Panc1 (cell line): ENCODE measurements around the gene BTBD1. TPM values are rescaled to one million over a fixed set of nuclear protein-coding genes. Genes with fewer than 3 reads are reported as not detected.

ENCODE experiments used
- ATAC-seq: fragments of 200-7000 bp; cut with Tn5 transposase; 2 replicates; pipeline ENCODE4 v1.9.1; 2020; ENCODE audit warnings: mild to moderate bottlenecking, moderate library complexity
- BruUV-seq: library from RNA; stranded (reverse); fragments of 400-500 nt; replicated peaks from 2 replicates; lab custom pipeline; 2021; lab: Mats Ljungman, UMichigan
- CTCF ChIA-PET: fragments of 300-600 bp; sonication (Branson Sonifier 250); formaldehyde crosslinking; loops from one replicate; lab custom pipeline; 2022; ENCODE audit warnings: antibody characterized with exemption; lab: Charles Lee
- POLR2A ChIA-PET: fragments of 300-600 bp; sonication (Branson Sonifier 250); formaldehyde crosslinking; loops from one replicate; lab custom pipeline; 2022; ENCODE audit warnings: antibody characterized with exemption; lab: Charles Lee
- DNase-seq: peaks from one replicate; pipeline ENCODE4 v3.0.0-alpha.2; 2010; ENCODE audit warnings: low read depth, low spot score
- H3K27ac ChIP-seq: 2 replicates; pipeline ENCODE4 v1.5.1; 2011; ENCODE audit warnings: mild to moderate bottlenecking, low read length, inconsistent platforms
- H3K27me3 ChIP-seq: fragments of 200-500 bp; sonication (Bioruptor generic); 2 replicates; pipeline ENCODE4 v1.6.0; 2014; ENCODE audit warnings: low read length, inconsistent platforms; ENCODE audit not compliant: control insufficient read depth, insufficient read depth
- H3K36me3 ChIP-seq: fragments of 200-500 bp; sonication (Bioruptor generic); 2 replicates; pipeline ENCODE4 v1.5.1; 2014; ENCODE audit warnings: inconsistent platforms, mild to moderate bottlenecking, low read length, moderate library complexity; ENCODE audit not compliant: control insufficient read depth, insufficient read depth
- H3K4me1 ChIP-seq: 2 replicates; pipeline ENCODE4 v1.5.1; 2011; ENCODE audit warnings: inconsistent platforms, mild to moderate bottlenecking, low read length, moderate library complexity; ENCODE audit not compliant: control insufficient read depth, insufficient read depth
- H3K4me3 ChIP-seq, 2 experiments: 2 replicates each; pipeline ENCODE4 v1.5.1; 2011 to 2012; ENCODE audit warnings: low read depth in 2 of 2, low read length in 2 of 2, mild to moderate bottlenecking in 2 of 2, inconsistent platforms in 1 of 2, moderate library complexity in 1 of 2
- H3K9me3 ChIP-seq: fragments of 200-500 bp; sonication (Bioruptor generic); 2 replicates; pipeline ENCODE4 v1.5.1; 2014; ENCODE audit warnings: low read depth, mild to moderate bottlenecking, inconsistent platforms, low read length, moderate library complexity; ENCODE audit not compliant: control insufficient read depth, insufficient read depth
- POLR2AphosphoS5 ChIP-seq: IDR thresholded peaks from 2 replicates; pipeline ENCODE4 v1.6.1; 2012; ENCODE audit warnings: mild to moderate bottlenecking, low read depth, low read length, moderate library complexity
- SIN3A ChIP-seq: IDR thresholded peaks from 2 replicates; pipeline ENCODE4 v1.6.1; 2012; ENCODE audit warnings: low read depth, mild to moderate bottlenecking, low read length, moderate library complexity, borderline replicate concordance; ENCODE audit not compliant: insufficient read depth
- TCF7L2 ChIP-seq: IDR thresholded peaks from 2 replicates; pipeline ENCODE4 v1.6.1; 2011; ENCODE audit warnings: mild to moderate bottlenecking, low read depth, low read length, inconsistent platforms
- in situ Hi-C: cut with HindIII; loops from 2 replicates; pipeline ENCODE4 v1.10.0; 2016; ENCODE audit warnings: low sequenced_read_pairs, low pct_unique_long_range_greater_than_20kb
- intact Hi-C: fragments of 100-400 bp; cut with micrococcal nuclease; formaldehyde crosslinking; loops from one replicate; pipeline ENCODE4 v1.10.0; 2022; ENCODE audit not compliant: unreplicated experiment
- total RNA-seq: library from RNA; stranded (reverse); gene quantifications from one replicate; pipeline ENCODE4 v1.2.1, GENCODE V29; 2021; ENCODE audit not compliant: unreplicated experiment
- TF ChIP-seq, protein P1 (sequence below), 2 experiments: IDR thresholded peaks; 2 replicates each; pipeline ENCODE4 v1.6.1; 2011 to 2012; ENCODE audit warnings: low read depth in 2 of 2, control low read depth in 1 of 2, low read length in 1 of 2, mild to moderate bottlenecking in 1 of 2, moderate library complexity in 1 of 2; ENCODE audit not compliant: insufficient read depth in 1 of 2
- TF ChIP-seq, protein P2 (sequence below): fragments of 450-650 bp; IDR thresholded peaks from 2 replicates; pipeline ENCODE4 v1.5.1; 2017; ENCODE audit warnings: mild to moderate bottlenecking

BTBD1 gene
- total RNA-seq, 1 experiment from 2014 or later = 88.4 TPM

DNA sequence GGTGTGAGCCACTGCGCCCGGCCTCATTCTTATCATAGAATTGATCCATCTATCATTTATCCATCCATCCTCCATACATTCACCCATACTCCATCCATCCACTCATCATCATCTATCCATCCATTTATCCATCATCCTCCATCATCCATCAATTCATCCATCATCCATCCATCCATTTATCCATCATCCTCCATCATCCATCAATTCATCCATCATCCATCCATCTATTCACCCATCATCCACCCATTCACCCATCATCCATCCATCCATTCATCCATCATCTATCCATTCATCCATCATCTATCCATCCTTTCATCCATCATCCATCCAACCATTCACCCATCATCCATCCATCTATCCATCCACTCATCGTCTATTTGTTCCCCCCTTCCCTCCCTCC lies 44.1 kb upstream of the BTBD1 start:
- intact Hi-C loops = no loop called here
- in situ Hi-C loops = no loop called here
- no TSS peak for BruUV-seq
- Histone ChIP-seq H3K4me3 (no peak overlapping the region), H3K9me3 (no peaks in the 10 kb centered on the region), H3K27me3 (no peaks in the 10 kb centered on the region), H3K4me1 (no peaks in the 10 kb centered on the region), H3K36me3 (no peaks in the 10 kb centered on the region), H3K27ac (no peak overlapping the region)
- ChIA-PET POLR2A (no interaction called here), CTCF (no interaction called here)
- no peak for ATAC-seq
- no peak for TF ChIP-seq POLR2AphosphoS5
- TF ChIP-seq TCF7L2 = no peak
- DNase-seq = no peak

DNA sequence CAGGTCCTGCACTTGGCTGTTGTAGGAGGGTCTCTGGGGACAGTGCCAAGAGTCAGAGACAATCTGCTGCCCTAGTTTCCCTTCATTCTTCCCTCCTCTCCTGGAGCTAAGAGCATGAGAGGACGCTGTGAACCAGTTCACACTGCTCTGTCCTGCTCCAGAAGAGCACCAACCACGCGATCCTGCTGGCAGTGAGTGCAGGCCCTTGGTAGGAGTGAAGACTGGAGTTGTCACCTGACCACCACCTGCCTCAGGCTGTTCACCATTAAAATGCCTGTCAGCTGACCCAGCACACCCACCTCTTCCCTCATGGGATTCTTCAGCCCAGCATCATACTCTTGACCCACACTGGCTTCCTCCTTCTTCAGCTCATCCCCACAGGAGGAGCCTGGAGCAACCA lies 43.3 kb upstream of the BTBD1 start:
- ChIA-PET POLR2A (no interaction called here), CTCF (no interaction called here)
- no peaks in the 10 kb centered on the region for H3K4me1 ChIP-seq
- H3K27ac ChIP-seq = no peak overlapping the region
- no peak for ATAC-seq
- in situ Hi-C loops (no loop called here), intact Hi-C loops (no loop called here)
- H3K4me3 ChIP-seq = no peak overlapping the region
- BruUV-seq = no TSS peak
- no peaks in the 10 kb centered on the region for H3K9me3 ChIP-seq
- no peaks in the 10 kb centered on the region for H3K27me3 ChIP-seq
- no peak for DNase-seq
- no peaks in the 10 kb centered on the region for H3K36me3 ChIP-seq
- TF ChIP-seq, protein P1, sequence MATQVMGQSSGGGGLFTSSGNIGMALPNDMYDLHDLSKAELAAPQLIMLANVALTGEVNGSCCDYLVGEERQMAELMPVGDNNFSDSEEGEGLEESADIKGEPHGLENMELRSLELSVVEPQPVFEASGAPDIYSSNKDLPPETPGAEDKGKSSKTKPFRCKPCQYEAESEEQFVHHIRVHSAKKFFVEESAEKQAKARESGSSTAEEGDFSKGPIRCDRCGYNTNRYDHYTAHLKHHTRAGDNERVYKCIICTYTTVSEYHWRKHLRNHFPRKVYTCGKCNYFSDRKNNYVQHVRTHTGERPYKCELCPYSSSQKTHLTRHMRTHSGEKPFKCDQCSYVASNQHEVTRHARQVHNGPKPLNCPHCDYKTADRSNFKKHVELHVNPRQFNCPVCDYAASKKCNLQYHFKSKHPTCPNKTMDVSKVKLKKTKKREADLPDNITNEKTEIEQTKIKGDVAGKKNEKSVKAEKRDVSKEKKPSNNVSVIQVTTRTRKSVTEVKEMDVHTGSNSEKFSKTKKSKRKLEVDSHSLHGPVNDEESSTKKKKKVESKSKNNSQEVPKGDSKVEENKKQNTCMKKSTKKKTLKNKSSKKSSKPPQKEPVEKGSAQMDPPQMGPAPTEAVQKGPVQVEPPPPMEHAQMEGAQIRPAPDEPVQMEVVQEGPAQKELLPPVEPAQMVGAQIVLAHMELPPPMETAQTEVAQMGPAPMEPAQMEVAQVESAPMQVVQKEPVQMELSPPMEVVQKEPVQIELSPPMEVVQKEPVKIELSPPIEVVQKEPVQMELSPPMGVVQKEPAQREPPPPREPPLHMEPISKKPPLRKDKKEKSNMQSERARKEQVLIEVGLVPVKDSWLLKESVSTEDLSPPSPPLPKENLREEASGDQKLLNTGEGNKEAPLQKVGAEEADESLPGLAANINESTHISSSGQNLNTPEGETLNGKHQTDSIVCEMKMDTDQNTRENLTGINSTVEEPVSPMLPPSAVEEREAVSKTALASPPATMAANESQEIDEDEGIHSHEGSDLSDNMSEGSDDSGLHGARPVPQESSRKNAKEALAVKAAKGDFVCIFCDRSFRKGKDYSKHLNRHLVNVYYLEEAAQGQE (IDR thresholded peaks at IDR 0.05; ENCODE audit: insufficient read depth in 1 of 2, low read depth in 2 of 2, low read length in 1 of 2) = no peak
- no peak for TF ChIP-seq TCF7L2
- no peak for TF ChIP-seq SIN3A
- TF ChIP-seq, protein P2, sequence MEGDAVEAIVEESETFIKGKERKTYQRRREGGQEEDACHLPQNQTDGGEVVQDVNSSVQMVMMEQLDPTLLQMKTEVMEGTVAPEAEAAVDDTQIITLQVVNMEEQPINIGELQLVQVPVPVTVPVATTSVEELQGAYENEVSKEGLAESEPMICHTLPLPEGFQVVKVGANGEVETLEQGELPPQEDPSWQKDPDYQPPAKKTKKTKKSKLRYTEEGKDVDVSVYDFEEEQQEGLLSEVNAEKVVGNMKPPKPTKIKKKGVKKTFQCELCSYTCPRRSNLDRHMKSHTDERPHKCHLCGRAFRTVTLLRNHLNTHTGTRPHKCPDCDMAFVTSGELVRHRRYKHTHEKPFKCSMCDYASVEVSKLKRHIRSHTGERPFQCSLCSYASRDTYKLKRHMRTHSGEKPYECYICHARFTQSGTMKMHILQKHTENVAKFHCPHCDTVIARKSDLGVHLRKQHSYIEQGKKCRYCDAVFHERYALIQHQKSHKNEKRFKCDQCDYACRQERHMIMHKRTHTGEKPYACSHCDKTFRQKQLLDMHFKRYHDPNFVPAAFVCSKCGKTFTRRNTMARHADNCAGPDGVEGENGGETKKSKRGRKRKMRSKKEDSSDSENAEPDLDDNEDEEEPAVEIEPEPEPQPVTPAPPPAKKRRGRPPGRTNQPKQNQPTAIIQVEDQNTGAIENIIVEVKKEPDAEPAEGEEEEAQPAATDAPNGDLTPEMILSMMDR = no peak
- no peak for TF ChIP-seq POLR2AphosphoS5

DNA sequence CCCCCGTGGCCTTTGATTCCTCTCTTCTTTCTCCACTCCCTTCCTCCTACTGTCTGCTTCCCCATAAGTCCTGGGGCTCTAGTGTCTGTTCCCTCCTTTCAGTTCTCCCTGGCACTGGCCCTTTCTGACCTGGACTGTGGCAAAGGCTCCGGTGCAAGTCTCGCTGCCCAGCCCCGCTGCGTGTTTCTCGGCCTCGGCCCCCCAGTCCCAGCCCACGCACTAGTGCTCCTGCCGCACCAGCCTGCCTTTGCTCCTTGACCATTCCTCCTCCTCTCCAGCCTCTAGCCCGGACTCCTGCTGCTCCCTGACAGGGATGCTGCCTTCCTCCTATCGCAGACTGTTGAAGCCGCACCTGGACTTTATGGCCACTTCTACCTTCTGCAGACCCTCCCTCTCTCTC lies 42.5 kb upstream of the BTBD1 start:
- H3K4me3 ChIP-seq = no peak overlapping the region
- H3K36me3 ChIP-seq = no peaks in the 10 kb centered on the region
- H3K9me3 ChIP-seq = no peaks in the 10 kb centered on the region
- no peaks in the 10 kb centered on the region for H3K4me1 ChIP-seq
- BruUV-seq = no TSS peak
- TF ChIP-seq, protein P1 (IDR thresholded peaks at IDR 0.05; ENCODE audit: insufficient read depth in 1 of 2, low read depth in 2 of 2, low read length in 1 of 2) = no peak
- TF ChIP-seq TCF7L2 (no peak), POLR2AphosphoS5 (no peak), SIN3A (no peak)
- TF ChIP-seq, protein P2 = no peak
- CTCF ChIA-PET = no interaction called here
- DNase-seq = no peak
- POLR2A ChIA-PET = no interaction called here
- no peak; the same call in 1 of the 2 replicates for ATAC-seq
- H3K27me3 ChIP-seq = no peaks in the 10 kb centered on the region
- no peak overlapping the region for H3K27ac ChIP-seq
- in situ Hi-C loops = no loop called here
- intact Hi-C loops = no loop called here
